Measurements from ENCODE around the gene DNMT3B. TPM values are rescaled to one million over a fixed set of nuclear protein-coding genes. Genes with fewer than 3 reads are reported as not detected.

Gene DNMT3B
- 2.0 and 2.1 TPM in 2 replicates for total RNA-seq

DNA sequence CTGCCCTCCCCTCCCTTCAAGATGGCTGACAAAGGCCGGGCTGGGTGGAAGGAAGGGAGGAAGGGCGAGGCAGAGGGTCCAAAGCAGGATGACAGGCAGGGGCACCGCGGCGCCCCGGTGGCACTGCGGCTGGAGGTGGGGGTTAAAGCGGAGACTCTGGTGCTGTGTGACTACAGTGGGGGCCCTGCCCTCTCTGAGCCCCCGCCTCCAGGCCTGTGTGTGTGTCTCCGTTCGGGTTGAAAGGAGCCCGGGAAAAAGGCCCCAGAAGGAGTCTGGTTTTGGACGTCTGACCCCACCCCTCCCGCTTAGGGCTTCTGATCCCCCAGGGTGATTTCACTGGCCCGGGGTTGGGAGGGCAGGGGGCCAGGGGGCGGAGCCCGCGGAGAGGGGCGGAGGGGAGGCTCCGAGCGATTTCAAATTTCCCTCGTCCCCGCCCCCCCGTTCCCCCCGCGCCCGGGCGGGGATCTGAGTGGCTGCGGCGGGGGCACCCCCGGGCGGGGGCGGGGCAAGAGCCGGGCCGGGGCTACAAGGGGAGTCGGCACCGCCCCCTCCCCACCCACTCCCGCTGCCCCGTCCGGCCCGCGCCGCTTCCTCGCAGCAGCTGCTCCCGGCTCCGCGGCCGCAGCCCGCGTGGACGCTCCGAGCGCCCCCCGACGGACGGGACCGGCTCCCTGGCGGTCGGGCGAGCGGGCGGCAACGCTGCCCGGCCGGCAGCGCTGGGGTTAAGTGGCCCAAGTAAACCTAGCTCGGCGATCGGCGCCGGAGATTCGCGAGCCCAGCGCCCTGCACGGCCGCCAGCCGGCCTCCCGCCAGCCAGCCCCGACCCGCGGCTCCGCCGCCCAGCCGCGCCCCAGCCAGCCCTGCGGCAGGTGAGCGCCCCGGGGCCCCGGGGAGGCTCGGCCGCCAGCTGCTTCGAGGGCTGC is at the start of gene DNMT3B:
Gene DNMT3B, plus strand, starts transcription at position 555 of the 923 bp plus-strand sequence. CDS start 17,939 bp downstream, outside the sequence.

DNA sequence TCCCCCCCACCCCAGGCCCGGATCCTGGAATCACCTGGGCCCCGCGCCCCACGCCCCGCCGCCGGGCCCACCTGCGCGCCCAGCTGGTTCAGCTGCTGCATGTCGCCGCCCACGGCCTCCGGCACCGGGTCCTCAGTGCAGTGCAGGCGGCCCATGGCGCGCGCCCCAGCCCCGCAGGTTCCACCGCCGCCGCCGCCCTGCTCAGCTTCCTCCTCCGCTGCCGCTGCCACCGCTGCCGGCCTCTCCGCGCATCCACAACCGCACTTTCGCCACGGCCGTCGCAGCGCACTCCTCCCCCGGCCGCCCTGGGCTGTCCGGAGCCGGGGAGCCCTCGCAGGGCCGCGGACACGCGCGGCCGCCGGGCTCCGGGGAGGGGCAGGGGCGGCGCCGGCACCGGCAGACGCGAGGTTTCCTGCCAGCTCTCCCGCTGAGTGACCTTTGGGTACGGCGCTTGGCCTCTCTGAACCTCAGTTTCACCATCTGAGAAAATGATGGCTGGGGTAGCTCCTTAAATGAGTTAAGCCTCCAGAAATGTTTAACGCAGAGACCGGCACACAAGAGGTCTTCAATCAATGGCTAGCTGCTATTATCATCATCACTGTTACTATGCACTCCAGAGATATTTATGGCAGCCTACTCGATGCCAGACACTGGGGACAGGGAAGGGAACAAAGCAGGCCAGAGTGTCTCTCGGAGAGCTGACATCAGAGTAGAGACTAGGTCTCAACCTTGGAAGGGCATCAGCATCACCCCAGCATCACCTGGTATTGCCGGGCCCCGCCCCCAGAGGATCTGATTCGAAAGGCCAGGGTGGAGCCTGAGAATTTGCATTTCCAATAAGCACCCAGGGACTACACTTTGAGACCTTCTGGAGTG is 18.7 kb upstream of the DNMT3B start, which contains the start of gene COMMD7:
Gene COMMD7, minus strand, starts transcription at position 231 of the 876 bp plus-strand sequence. Its CDS starts 76 bp downstream, at position 155.

Other genes starting within 250 kb of the DNMT3B start
- gene NOL4L, start 177.1 kb upstream of the DNMT3B start, total RNA-seq, result 2.3 and 5.1 TPM in 2 replicates
- 0.56 TPM in 1 of 2 replicates, not detected in the other for gene C20orf203, start 88.4 kb upstream of the DNMT3B start, total RNA-seq
- gene COMMD7, start 18.9 kb upstream of the DNMT3B start, total RNA-seq, result 26.5 and 36.8 TPM in 2 replicates
- gene MAPRE1, start 57.6 kb downstream of the DNMT3B start, total RNA-seq, result 86.0 and 160 TPM in 2 replicates
- under 0.01 and 0.38 TPM in 2 replicates for gene EFCAB8, start 96.5 kb downstream of the DNMT3B start, total RNA-seq
- not detected in 2 replicates for gene SUN5, start 242.0 kb downstream of the DNMT3B start, total RNA-seq
- gene BPIFB2, start 245.3 kb downstream of the DNMT3B start, total RNA-seq, result not detected in 2 replicates